MM.1S (cell line): ENCODE measurements around the gene LRRC8D.

Experiments used
- EZH2 ChIP-seq: fragments of 300-600 bp; sonication (generic); optimal IDR thresholded peaks from 2 replicates; pipeline ENCODE3; 2017; ENCODE audit warnings: low read depth, mild to moderate bottlenecking, antibody characterized with exemption, low read length, mixed read lengths
- EZH2phosphoT487 ChIP-seq: fragments of 300-600 bp; sonication (generic); IDR thresholded peaks from 2 replicates; pipeline ENCODE4 v1.6.1; 2018; ENCODE audit warnings: antibody characterized with exemption, low read length
- TF ChIP-seq, protein P1 (sequence below): fragments of 300-600 bp; sonication (generic); IDR thresholded peaks from 2 replicates; pipeline ENCODE4 v1.5.1; 2016; ENCODE audit warnings: antibody characterized with exemption, low read length, mixed read lengths

DNA sequence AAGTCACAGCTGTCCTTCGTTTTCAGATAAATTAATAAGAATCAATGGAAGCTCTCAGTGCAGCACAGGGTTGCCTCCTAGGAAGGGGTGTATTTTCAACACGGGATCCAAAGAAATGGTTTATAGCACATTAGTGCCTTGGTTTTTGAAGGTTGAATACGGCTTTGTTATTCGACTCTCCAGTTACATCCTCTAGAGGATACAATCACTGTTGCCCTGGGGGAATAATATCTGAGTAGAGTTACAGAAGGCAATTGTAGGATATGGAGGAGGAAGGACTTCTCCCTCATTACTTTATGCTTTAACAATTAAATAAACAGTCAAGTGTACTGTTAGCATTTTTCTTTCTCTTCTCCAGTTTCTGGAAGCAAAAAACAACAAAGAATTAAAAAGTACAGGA is 159.8 kb downstream of the LRRC8D start:
- TF ChIP-seq EZH2phosphoT487 (no peak), EZH2 (no peak)
- TF ChIP-seq, protein P1, sequence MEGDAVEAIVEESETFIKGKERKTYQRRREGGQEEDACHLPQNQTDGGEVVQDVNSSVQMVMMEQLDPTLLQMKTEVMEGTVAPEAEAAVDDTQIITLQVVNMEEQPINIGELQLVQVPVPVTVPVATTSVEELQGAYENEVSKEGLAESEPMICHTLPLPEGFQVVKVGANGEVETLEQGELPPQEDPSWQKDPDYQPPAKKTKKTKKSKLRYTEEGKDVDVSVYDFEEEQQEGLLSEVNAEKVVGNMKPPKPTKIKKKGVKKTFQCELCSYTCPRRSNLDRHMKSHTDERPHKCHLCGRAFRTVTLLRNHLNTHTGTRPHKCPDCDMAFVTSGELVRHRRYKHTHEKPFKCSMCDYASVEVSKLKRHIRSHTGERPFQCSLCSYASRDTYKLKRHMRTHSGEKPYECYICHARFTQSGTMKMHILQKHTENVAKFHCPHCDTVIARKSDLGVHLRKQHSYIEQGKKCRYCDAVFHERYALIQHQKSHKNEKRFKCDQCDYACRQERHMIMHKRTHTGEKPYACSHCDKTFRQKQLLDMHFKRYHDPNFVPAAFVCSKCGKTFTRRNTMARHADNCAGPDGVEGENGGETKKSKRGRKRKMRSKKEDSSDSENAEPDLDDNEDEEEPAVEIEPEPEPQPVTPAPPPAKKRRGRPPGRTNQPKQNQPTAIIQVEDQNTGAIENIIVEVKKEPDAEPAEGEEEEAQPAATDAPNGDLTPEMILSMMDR: no peak
